Esophagus squamous epithelium (tissue), 5 donors: ENCODE measurements around the gene DIRAS2. TPM values are rescaled to one million over a fixed set of nuclear protein-coding genes. Genes with fewer than 3 reads are reported as not detected.

Source experiments
- DNase-seq: peaks from one replicate; lab custom pipeline; 2025; lab: John Stamatoyannopoulos, UW
- H3K27ac ChIP-seq, 4 donors: fragments of 200-600 bp; sonication (generic); one replicate each; pipeline ENCODE4 v1.5.1; 2016 to 2019; ENCODE audit warnings: mild to moderate bottlenecking in 1 of 4
- H3K27me3 ChIP-seq, 4 donors: fragments of 200-600 bp; sonication (generic); 1 replicate in 3 of 4; 2 replicates in 1 of 4; pipeline versions ENCODE4 v1.5.1 to v1.6.0; 2017 to 2021; ENCODE audit warnings: antibody characterized with exemption in 1 of 4
- H3K36me3 ChIP-seq, 3 donors: fragments of 200-600 bp; sonication (generic); one replicate each; pipeline ENCODE4 v1.5.1; 2016 to 2019
- H3K4me1 ChIP-seq, 3 donors: fragments of 200-600 bp; sonication (generic); one replicate each; pipeline ENCODE4 v1.5.1; 2017 to 2019
- H3K4me3 ChIP-seq, 4 donors: fragments of 200-600 bp; sonication (generic); 1 replicate in 3 of 4; 2 replicates in 1 of 4; pipeline ENCODE4 v1.5.1; 2016 to 2019; ENCODE audit warnings: mild to moderate bottlenecking in 2 of 4, moderate library complexity in 1 of 4
- H3K9me3 ChIP-seq, 3 donors: fragments of 200-600 bp; sonication (generic); one replicate each; pipeline ENCODE4 v1.5.1; 2016 to 2019
- CTCF ChIP-seq, 6 experiments: fragments of 450-650 bp in 4 of 6; fragments of 200-600 bp in 2 of 6; sonication (generic) in 2 of 6; IDR thresholded peaks; one replicate each; pipeline ENCODE4 v1.5.1; 2016 to 2019; ENCODE audit warnings: antibody characterized with exemption in 6 of 6, mild to moderate bottlenecking in 4 of 6, moderate library complexity in 4 of 6
- POLR2A ChIP-seq, 4 donors: fragments of 450-650 bp; IDR thresholded peaks; one replicate each; pipeline ENCODE4 v1.6.1; 2017; ENCODE audit warnings: antibody characterized with exemption in 4 of 4, mild to moderate bottlenecking in 4 of 4, moderate library complexity in 3 of 4
- WGBS, 2 donors: methylation state at CpG; one replicate each; pipeline ENCODE4 v1.1.5; 2018; 5-methylcytosine and 5-hydroxymethylcytosine counted together
- intact Hi-C: fragments of 100-400 bp; cut with DNase I; formaldehyde crosslinking; loops from one replicate; pipeline ENCODE4 v1.15.0; 2022
- total RNA-seq, 4 donors: library from RNA; depleted of rRNA; stranded (reverse); fragments of >200 nt; gene quantifications; one replicate each; pipeline ENCODE4 v1.1.0, GENCODE V29; 2016
- donor health status: DM: yes; HTN: yes; CAD: no.

Gene DIRAS2
- total RNA-seq, 4 donors from 2014 or later = not detected

GRCh38 chr9:90579181-90579580 is 63.4 kb downstream of the DIRAS2 start:
- no peak overlapping the region for H3K4me3 ChIP-seq
- DNase-seq = no peak
- no peaks in the 10 kb centered on the region for H3K36me3 ChIP-seq
- H3K4me1 ChIP-seq = no peaks in the 10 kb centered on the region
- WGBS, 2 donors = 81 to 87% methylated on average over 2 of the region's 2 CpGs
- no peaks in the 10 kb centered on the region for H3K9me3 ChIP-seq
- no peak overlapping the region for H3K27ac ChIP-seq
- TF ChIP-seq CTCF (IDR thresholded peaks at IDR 0.05) (no peak), POLR2A (IDR thresholded peaks at IDR 0.05) (no peak)
- intact Hi-C loops = no loop called here
- H3K27me3 ChIP-seq = no peaks in the 10 kb centered on the region

GRCh38 chr9:90578126-90578815 is 64.4 kb downstream of the DIRAS2 start:
- no peak overlapping the region for H3K4me3 ChIP-seq
- DNase-seq = no peak
- no peaks in the 10 kb centered on the region for H3K36me3 ChIP-seq
- no peak for TF ChIP-seq POLR2A (IDR thresholded peaks at IDR 0.05)
- 49 to 64% methylated on average over 3 of the region's 3 CpGs for WGBS, 2 donors
- no peaks in the 10 kb centered on the region for H3K4me1 ChIP-seq
- H3K9me3 ChIP-seq = no peaks in the 10 kb centered on the region
- intact Hi-C loops = no loop called here
- no peaks in the 10 kb centered on the region for H3K27me3 ChIP-seq
- no peak overlapping the region for H3K27ac ChIP-seq

GRCh38 chr9:90569511-90569910 is 73.1 kb downstream of the DIRAS2 start:
- no peaks in the 10 kb centered on the region for H3K27me3 ChIP-seq
- intact Hi-C loops = no loop called here
- no peak overlapping the region for H3K27ac ChIP-seq
- H3K36me3 ChIP-seq = no peaks in the 10 kb centered on the region
- no peak for TF ChIP-seq POLR2A (IDR thresholded peaks at IDR 0.05)
- TF ChIP-seq CTCF (IDR thresholded peaks at IDR 0.05) = no peak
- 14 to 21% methylated on average over 1 of the region's 1 CpG for WGBS, 2 donors
- DNase-seq = no peak
- no peaks in the 10 kb centered on the region for H3K9me3 ChIP-seq
- H3K4me1 ChIP-seq = no peaks in the 10 kb centered on the region
- H3K4me3 ChIP-seq = no peak overlapping the region

GRCh38 chr9:90568667-90569066 is 74.0 kb downstream of the DIRAS2 start:
- H3K36me3 ChIP-seq = no peaks in the 10 kb centered on the region
- no peaks in the 10 kb centered on the region for H3K4me1 ChIP-seq
- H3K9me3 ChIP-seq = no peaks in the 10 kb centered on the region
- DNase-seq = no peak
- 55 to 62% methylated on average over 3 of the region's 3 CpGs for WGBS, 2 donors
- no peak for TF ChIP-seq POLR2A (IDR thresholded peaks at IDR 0.05)
- no peak for TF ChIP-seq CTCF (IDR thresholded peaks at IDR 0.05)
- no peak overlapping the region for H3K27ac ChIP-seq
- no peak overlapping the region for H3K4me3 ChIP-seq
- no peaks in the 10 kb centered on the region for H3K27me3 ChIP-seq
- intact Hi-C loops = no loop called here

GRCh38 chr9:90562229-90562628 is 80.4 kb downstream of the DIRAS2 start:
- DNase-seq = no peak
- Histone ChIP-seq H3K9me3 (no peaks in the 10 kb centered on the region), H3K36me3 (no peaks in the 10 kb centered on the region), H3K4me1 (no peaks in the 10 kb centered on the region), H3K27ac (no peak overlapping the region), H3K4me3 (no peak overlapping the region), H3K27me3 (no peaks in the 10 kb centered on the region)
- TF ChIP-seq POLR2A (IDR thresholded peaks at IDR 0.05) = no peak
- no peak for TF ChIP-seq CTCF (IDR thresholded peaks at IDR 0.05)
- WGBS, 2 donors = 54 to 65% methylated on average over 4 of the region's 4 CpGs
- intact Hi-C loops = no loop called here

Other genes with a start within 250 kb of the DIRAS2 start
- gene SYK, start 159.0 kb upstream of the DIRAS2 start, total RNA-seq = 10 to 100 TPM; 43.7 to 54.9 (median 47.9) TPM